Stimulated activated CD4-positive, alpha-beta T cell treated with anti-CD3 and anti-CD28 coated beads, Interleukin-15, amount 100 ng/mL, for 48 hours (primary cell): Measurements from ENCODE around the gene KIF1B.
A peak's percentile ranks its signal among the peaks of the same experiment; 100 is the strongest.
"Not testable (repeated sequence)": the region's sequence is repeated elsewhere in the genome, so short reads cannot be mapped to it uniquely, and the experiment has no call there.

ENCODE experiments used
- DNase-seq, 2 donors: peaks; one replicate each; pipeline ENCODE4 v3.0.0-alpha.2; 2020; ENCODE audit warnings: low read depth in 2 of 2

The KIF1B gene

GRCh38 chr1:10426535-10426848 lies 216.1 kb downstream of the KIF1B start:
- DNase-seq: not testable (repeated sequence)

- no peak for DNase-seq
Measured at GRCh38 chr1:10428984-10429383, 218.6 kb downstream of the KIF1B start.

DNA sequence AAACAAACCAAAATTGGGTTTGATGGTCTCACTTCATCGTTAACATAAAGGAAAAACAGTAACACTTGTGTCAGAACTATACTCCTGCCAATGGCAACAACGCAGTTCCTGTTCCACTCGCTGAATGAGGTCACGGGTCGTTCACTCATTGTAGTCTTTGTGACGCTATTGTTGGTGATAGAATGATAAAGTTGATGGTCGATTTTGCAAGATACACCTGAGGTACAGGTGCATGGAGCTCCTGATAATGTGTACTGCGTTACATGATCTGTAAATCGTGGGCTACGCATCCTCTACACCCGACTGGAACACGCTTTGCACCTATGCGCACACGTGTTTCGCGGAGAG lies 219.5 kb downstream of the KIF1B start:
- no peak for DNase-seq

DNA sequence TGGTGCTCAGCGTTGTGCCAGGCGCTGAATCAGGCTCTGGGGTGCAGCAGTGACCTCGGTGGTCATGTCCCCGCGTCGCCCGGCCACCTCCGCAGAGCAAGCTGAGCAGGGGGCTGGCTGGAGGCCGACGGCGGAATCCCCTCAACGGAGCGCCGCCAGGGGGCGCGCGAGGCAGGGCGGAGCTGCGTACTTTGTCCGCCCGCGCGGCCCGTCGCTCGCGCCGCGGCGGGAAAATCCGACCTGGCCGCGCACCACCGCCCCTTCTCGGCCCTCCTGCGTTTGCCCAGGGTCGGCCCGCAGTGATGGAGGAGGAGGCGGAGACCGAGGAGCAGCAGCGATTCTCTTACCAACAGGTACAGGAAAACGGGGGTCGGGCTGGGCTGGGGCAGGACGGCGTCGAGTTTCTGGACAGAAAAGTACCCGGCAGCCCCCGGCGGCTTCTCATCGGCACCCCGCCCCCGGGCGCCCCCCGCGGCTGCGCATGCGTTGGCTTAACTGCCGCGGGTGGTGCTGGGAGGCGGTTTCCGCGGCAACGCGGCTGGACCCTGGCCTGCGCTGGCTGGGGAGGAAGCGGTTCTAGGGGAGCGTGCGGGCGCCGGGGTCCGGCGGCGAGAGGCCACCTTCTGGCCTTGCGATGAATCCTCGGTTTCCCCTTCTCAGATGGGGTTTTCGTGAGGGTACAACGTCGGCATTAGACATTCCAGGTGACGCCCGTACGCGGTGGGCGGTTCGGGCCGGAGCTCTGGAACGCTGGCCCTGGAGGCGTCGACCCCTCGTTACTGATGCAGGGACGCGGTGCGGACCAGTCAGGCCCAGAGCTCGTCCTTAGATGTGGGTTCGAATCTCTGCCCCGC lies 220.1 kb downstream of the KIF1B start, which contains the start of gene CENPS:
Gene CENPS (plus strand): TSS at position 218 of the 854 bp plus-strand sequence. CDS start 85 bp downstream, at position 303.
- DNase-seq: peak; percentile 78 to 92
